Peyer's patch (tissue), 4 donors: ENCODE data around the gene MEIOB.

Experiments
- CTCF ChIP-seq, 6 experiments: fragments of 450-650 bp in 4 of 6; fragments of 200-600 bp in 2 of 6; sonication (generic) in 1 of 6; IDR thresholded peaks; one replicate each; pipeline ENCODE4 v1.5.1; 2017 to 2019; ENCODE audit warnings: antibody characterized with exemption in 6 of 6, mild to moderate bottlenecking in 3 of 6, moderate library complexity in 1 of 6
- POLR2A ChIP-seq, 2 donors: fragments of 450-650 bp; IDR thresholded peaks; one replicate each; pipeline ENCODE4 v1.5.1; 2017; ENCODE audit warnings: antibody characterized with exemption in 2 of 2, mild to moderate bottlenecking in 2 of 2, moderate library complexity in 2 of 2

- TF ChIP-seq CTCF (IDR thresholded peaks at IDR 0.05) (peak in 2 of 6 experiments; percentile 26 to 37), POLR2A (IDR thresholded peaks at IDR 0.05) (no peak)
These were observed 48.1 kb downstream of the MEIOB start for GRCh38 chr16:1823821-1824220.
